ENCODE results near the gene COMMD3. TPM values are rescaled to one million over a fixed set of nuclear protein-coding genes. Genes with fewer than 3 reads are reported as not detected.
"Not testable (repeated sequence)": the region's sequence is repeated elsewhere in the genome, so short reads cannot be mapped to it uniquely, and the experiment has no call there.

Gene COMMD3
- total RNA-seq, 1 experiment from 2014 or later, result 68.4 TPM

DNA sequence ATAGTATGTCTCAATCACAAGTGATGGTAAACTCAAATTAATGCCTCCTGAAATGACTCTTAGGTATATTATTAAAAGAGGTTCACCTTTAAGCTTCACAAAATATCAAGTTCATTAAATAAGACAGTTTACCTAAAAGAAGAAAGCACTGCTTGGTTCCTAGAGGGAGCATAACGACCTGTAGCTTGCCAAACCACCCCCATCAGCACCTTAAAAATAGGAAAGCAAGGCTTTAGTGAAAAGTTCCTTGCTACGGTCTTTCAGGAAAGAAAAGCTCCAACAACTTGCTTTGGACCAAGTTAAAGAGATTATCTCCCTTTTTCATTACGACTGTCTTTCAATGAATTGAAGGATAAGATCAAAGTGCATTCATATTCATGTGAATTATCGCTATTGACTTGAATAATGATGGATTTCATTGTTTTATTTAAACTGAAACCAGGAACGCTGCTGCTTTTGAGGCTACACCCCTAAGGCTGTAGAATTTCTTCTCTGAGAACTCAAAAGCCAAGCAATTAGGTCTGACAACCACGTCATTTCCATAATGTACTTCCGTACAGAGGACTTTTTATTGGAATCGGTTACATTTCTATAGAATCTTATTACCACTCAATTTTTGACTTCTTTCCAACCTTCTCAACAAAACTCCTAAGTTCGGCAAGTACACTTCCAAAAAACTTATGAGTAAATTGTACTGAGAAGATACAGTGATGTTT is 22.2 kb downstream of the COMMD3 start:
- DNase-seq (ENCODE audit: low read depth), result no peak

DNA sequence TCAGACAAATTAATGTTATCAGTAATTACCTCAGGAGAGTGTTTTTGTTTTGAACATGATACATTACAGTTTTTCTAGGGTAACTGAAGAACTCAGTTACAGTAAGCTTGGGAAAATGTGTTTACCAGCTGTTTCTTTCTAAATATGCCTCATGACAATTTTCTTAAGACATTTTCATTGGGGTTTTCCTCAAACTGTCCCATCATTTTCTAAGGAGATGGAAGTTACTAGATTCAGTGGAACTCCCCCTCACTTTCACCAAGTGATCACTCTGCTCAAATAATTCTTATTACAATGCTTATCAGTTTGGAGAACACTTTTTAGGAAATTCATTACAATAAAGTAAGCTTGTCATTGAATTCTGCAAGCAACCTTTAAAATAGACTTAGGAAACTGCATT is 22.7 kb downstream of the COMMD3 start:
- DNase-seq (ENCODE audit: low read depth), result no peak

DNA sequence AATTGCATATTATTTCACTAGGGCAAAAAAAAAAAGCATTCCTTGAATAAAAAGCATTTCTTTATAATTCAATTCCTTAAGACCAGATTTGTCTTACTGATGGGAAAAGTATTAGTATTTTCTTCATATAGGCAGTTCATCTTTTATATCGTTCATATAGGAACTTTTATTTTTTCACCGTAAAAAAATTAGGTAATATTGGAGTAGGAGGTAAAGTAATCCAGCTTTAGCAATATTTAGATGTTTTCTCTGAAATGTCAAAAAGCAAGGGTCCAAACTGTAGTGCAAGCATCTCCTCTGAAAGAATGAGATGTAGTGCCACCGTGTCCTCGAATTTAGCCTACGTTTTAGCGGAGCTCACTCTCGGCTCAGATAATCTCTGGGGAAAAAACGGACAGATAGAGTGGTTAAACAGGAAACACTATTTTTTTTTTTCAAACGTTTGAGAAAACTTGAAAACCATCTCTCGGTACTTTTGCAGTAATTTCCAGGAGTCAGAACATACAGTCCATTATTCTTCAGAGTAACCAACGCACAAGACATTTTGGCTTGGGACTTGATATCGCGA is 23.7 kb downstream of the COMMD3 start:
- no peak for DNase-seq (ENCODE audit: low read depth)

DNA sequence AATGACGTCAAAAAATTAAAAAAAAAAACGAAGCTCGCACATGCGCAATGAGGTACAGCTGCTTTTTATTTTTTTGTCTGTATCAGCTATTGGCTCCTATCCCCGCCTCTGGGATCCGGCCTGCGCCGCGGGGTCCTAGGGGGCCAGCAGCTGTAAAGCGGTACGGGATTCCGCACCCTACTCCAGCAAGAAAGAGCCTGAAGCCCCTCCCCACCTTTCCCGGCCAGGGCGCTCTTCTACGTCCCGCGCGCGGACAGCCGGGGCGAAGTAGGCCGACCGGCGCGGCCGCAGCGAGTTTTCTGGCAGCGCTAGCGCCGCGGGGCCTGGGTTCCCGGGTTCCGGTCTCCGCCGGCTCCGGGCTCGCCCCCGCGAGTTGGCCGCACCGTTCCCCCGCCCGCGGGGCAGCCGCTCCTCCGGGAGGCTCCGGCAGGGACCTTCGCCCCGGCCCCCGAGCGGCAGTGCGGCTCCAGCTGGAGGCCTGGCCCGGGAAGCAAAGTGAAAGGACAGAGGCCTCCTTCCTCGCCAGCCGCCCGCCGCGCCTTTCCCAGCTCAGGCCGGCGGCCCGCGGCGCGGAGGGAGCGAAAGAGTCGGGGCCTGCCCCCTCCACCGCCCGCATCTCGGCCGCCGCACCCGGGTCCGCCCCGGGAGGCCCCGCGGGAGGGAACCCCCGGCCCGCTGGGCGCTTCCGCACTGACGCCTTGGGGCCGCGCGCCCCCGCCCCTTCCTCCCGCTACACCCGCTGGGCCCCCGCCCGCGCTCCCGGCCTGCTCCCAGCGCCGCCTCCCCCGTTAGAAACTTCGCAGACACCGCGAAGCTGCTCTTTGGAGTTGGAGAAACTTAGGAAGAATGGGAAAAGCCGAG is 24.4 kb downstream of the COMMD3 start:
- DNase-seq (ENCODE audit: low read depth), result peak; percentile 83

DNA sequence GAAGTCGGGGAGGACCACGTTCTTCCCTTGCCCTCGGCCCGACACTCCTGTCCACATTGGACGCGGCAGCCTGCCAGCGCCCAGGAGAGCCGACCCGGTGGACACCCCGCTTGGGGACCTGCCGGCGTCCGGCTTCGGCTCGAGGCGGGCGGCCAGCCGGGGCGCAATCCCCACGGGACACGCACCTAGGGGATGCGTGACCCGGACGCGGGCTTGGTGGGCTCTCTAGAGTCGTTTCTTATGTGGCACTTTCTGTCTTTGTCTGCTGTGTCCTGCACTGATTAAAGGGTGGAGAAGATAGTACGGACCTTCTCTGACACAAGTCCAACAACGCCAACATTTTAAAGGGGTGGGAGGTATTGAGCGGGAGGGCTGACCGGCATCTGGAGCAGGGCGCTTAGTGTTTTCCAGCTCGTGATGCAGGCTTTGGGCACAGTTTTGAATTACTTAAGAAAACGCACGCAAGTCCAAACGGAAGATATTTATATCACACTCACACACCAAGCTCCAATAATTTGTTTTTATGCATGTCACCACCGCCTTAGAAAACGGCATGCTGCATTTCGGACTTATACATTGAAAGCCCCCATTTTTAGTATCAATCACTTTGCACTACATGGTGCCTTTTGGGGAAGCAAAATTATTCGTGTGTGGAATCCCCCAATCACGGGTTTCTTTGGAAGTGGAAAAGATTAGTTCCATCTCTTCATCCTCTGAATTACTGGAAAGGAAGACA is 25.2 kb downstream of the COMMD3 start:
- DNase-seq (ENCODE audit: low read depth), result peak; percentile 34

DNA sequence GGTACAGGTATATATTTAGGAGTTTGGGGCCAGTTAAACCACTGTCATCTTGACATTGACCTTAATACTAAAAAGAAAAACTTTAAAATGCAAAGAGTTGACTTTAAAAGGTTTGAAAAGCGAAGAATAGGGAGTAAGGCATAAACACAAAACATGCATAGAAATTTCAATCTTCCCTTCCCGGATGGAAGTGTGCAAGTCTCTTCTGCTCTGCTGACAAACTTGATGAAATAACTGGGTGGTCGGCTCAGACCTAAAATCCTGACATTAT is 25.7 kb downstream of the COMMD3 start:
- DNase-seq (ENCODE audit: low read depth), result no peak

DNA sequence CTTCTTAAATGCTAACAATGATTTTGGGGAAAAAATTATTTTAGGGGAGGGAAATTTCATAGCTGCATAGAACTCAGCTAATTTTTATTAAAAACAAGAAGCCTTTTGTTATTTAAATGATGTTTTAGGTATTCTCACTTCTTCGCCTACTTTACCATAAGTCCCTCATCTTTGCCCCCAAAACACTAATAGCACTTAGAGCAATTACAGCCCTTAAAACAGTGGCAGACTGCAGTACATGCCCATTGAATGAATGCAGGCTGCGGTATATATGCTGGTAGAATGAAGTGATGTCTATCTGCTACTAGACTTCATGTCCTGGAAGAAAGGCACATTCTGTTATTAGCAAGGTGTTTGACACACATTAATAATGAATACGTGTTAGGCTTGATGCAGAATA is 26.2 kb downstream of the COMMD3 start:
- no peak for DNase-seq (ENCODE audit: low read depth)

DNA sequence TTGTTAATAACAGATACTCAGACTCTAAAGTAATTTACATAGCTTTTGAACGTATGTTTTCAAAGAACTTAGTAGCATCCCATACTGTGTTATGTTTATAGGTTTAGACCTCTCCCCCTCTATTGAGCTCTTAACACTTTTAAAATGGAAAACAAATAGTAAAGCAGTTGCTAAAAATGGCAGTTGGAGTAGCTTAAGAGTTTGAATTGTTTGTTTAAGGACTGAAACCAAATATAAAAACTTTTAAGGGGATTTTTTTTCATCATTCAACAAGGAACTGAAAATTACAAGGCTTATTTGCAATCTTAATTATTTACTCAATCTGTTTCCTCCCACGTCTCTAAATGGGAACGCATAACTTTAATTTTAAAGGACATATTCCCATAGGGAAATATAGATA is 27.5 kb downstream of the COMMD3 start:
- no peak for DNase-seq (ENCODE audit: low read depth)

DNA sequence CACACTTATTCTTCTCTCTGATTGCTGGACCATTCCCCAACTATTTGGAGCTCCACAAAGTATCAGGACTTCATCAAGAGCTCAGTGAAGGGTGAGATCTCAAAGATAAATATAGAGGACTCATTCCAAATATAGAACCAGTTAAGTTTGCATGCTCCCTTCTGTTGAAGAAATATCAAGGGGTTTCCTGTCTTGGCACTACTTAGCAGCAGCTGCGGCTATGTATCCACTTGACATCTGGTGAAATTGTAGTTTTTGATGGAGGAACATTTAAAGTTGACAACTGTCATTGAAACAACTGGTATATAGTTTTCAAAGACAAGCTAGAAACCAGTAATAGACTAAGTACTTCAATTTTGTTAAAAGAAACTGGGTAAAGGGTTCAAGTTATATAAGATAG is 28.1 kb downstream of the COMMD3 start:
- no peak for DNase-seq (ENCODE audit: low read depth)

DNA sequence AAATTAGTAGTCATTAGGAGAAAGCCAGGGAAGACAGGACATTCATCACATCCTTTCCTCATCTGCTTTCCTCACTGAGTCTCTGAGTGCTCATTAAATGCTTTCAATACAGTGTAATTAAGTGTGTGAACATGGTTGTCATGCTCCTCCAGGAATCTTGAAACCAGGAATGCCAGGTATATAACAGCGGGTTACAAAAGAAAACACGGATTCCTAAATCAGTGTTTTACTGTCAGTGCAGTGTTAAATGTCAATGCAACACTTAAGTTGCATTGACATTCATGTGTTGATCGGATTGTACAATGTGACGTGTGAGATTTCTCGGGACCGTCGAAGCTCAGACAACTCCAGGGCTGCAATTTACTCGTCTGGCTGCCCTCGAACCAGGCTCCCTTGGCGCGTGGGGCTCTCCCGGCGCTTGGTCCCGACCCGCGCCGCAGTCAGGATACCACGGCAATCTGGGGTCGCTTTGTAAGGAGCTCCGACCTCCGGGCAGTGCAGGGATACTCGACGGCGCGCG is 28.7 kb downstream of the COMMD3 start:
- no peak for DNase-seq (ENCODE audit: low read depth)

DNA sequence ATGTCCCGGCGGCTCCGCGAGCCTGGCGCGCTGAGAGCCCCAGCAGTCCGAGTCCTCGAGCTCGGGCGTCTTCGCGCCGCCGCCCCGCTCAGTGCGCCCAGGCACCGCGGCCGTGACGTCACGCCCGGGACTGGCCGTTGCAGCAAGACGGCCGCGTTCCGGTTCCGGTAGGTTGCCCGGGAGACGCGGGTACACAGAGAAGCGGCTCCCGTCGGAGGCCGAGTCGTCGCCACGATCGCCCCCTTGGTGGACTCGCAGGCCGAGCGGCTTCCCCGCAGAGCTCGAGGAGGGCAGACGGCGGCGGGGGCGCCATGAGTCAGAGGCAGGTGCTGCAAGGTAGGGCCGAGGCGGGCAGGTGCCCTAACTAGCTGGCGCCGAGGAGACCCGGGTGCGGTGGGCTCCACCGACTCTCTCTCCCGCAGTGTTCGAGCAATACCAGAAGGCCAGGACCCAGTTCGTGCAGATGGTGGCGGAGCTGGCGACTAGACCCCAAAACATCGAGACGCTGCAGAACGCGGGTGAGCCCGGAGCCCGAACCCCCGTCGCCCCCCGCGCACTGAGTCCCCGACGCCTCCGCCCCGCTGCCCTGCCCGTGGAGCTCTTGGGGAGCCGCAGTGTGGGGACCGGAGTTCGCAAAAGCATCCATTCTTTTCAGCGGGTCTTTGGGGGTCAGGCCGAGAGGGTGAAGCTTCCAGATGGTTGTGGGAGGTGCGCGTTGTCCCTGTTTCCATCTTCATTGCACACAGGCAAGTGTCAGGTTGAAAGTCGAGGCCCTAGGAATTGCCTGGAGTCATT is 29.3 kb downstream of the COMMD3 start, which contains the start of gene SPAG6:
Gene SPAG6, plus strand, starts transcription at position 196 of the 795 bp plus-strand sequence. Its CDS starts 116 bp downstream, at position 312.
- no peak for DNase-seq (ENCODE audit: low read depth)

DNA sequence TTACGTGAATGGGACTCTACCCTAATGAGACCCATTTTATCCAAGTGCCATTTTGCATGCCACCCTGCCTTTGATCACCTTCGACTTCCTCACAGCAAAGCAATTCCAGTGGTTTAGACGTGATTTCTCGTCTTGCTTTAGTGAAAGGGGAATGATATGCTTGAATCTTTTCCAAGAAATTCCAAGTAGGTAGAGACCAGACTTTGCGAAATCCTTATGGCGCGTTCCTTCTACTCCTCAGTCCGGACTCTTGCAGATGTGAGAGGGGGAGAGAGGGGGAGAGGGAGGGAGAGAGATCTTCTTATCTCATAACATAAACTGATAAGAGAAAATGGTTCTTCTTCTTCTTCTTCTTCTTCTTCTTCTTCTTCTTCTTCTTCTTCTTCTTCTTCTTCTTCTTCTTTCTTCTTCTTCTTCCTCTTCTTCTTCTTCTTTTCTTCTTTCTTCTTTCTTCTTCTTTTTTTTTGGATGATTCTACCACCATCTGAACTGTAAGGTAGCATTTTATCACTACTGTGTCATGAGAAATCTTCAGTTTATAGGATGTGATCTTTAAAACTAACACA is 30.0 kb downstream of the COMMD3 start:
- DNase-seq (ENCODE audit: low read depth), result no peak

DNA sequence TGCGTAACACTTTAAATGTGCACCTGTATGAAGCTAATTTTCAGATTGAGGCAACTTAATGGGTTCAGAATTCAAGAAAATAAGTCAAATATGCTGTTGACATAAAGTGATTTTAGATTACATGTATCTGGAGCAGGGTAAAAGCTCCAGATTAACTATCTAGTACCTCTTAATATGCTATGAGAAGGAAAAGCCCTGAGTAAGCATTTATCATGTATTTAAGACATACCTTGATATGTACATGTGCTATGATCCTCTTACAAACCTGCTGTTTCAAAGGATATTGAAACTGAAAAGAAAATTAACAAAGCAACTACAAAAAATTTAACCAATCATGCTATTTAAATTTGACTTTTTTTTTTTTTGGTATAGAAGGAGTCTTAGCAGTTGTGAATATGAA is 33.6 kb downstream of the COMMD3 start:
- DNase-seq (ENCODE audit: low read depth), result no peak

DNA sequence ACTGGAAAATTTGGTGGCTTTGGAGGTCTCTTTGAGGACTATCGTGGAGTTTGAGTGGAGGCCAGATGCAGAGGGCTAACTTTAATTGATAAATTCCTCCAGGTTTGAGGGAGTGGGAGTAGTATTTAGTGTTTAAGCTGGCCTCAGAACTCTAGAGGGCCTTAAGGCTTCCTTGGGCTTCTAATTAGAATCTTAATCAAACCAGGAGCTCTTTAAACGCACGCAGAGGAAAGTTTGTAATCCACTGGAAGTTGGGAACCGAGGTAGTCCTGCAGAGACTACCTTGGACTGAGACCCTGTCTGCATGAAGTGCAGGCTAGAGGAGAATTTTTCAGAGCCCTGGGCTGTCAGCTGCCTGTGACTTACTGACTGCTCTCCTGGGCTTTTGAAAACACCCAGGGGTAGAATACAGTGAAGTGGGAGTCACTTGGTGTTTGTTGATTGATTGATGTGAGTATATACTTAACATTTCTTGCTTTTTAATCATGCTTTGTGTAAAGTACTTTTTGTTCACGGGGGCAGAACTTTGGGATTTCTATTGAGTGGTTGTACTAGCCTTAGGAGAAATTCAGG is 35.0 kb downstream of the COMMD3 start:
- DNase-seq (ENCODE audit: low read depth), result no peak

DNA sequence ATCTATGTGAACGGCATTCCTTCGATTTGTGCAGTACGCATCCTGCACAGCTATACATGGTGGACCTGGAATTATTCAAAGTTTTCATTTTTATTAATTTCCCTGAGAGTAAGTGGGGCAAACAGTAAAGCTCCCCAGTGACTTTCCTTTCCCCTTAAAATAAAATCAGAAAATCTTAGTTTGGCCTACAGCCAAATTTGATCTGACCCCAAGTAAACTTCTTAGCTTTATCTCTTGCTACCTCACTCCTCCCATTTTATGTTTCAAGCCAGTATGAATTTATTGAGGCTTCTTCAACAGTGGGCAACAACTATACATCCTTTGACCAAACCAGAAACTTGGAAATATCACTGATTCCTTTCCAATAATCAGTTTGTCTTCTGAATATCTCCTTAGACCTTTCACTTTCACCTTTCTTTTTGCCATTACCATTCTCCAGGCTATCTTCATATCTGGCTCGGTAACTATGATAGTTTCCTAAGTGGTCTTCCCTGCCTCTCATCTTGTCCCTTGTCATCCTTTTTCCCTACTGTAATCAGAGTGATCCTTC is 40.2 kb downstream of the COMMD3 start:
- DNase-seq (ENCODE audit: low read depth), result no peak

DNA sequence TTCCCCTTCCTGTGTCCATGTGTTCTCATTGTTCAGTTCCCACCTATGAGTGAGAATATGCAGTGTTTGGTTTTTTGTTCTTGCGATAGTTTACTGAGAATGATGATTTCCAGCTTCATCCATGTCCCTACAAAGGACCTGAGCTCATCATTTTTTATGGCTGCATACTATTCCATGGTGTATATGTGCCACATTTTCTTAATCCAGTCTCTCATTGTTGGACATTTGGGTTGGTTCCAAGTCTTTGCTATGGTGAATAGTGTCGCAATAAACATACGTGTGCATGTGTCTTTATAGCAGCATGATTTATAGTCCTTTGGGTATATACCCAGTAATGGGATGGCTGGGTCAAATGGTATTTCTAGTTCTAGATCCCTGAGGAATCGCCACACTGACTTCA is 41.6 kb downstream of the COMMD3 start:
- DNase-seq (ENCODE audit: low read depth), result not testable (repeated sequence)

DNA sequence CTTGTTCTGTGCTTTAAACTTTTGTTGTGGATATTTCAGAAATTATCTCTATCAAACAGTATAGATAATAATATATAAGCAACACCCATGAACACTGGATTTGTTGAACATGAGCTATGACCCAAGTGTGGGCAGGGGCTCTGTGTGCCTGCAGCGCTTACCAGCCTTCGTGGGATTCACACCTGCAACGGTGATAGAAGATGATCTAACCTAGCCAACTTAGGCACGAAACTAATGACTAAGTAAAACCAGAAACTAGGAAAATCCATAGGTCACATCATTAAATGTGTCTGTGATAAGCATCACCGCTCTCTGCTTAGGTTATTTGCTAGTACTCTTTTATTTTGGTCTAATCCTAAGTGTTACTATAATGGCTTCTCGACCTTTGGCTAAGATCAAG is 47.1 kb downstream of the COMMD3 start:
- DNase-seq (ENCODE audit: low read depth), result no peak

DNA sequence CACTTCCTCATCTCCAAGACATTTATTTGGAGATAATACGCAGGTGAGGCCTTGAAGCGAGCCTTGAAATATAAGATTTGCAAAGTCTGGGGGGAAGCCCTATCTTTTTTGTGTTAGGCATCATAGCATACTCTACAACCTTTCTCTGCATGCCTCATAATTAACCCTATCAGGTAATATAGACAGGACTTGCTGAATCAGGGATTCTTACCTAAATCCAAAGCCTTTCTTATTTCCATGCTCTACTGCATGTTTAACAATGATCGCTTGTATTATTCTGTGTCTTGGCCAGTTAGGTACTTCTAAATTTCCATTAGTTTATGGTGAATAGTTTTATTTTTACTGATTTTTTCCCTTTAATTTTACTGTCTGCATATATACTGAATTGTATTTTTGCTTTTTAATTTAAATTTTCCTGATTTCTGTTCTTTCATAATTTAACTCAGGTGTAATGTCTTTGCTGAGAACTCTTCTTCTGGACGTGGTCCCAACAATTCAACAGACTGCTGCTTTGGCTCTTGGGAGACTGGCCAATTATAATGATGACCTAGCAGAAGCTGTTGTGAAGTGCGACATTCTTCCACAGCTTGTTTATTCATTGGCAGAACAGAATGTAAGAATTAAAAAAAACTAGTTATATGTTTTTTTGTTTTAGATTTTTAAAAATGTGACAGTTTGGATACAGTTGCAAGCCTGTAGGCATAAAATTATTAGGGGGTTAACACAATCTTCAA is 48.4 kb downstream of the COMMD3 start:
- DNase-seq (ENCODE audit: low read depth), result no peak

DNA sequence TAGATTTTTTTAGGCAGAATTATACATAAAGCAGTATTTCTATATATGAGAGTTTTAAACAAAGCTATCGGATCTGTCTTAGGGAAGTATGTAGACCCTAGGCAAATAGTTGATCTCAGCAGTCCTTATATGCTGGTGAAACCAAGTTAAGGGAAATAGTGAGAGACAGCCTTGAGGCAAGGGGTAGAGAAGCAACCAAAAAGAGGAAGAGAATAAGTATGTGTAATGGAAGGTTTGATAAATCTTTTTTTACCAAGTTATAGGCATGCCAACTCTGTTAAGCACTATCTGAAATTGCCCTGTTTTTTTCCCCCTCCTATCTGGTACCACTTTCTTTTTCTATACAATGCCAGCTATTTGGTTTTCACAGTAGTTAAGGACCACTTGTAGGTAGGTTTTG is 49.0 kb downstream of the COMMD3 start:
- DNase-seq (ENCODE audit: low read depth), result no peak

Measured in HT1080 (cell line).